HG03103 (cell line): ENCODE measurements around the gene FAM8A1.

ENCODE experiments used
- ATAC-seq: cut with Tn5 transposase; IDR thresholded peaks from one replicate; pipeline ENCODE4 v1.9.1; 2021; ENCODE audit warnings: low read depth; ENCODE audit not compliant: unreplicated experiment

Gene FAM8A1

GRCh38 chr6:17600527-17601385, 654 bp downstream of the FAM8A1 start:
- ATAC-seq, result peak; percentile 41

GRCh38 chr6:17601386-17601703, 1.2 kb downstream of the FAM8A1 start:
- ATAC-seq, result no peak

- ATAC-seq, result no peak
Observed at GRCh38 chr6:17602888-17603287, 2.8 kb downstream of the FAM8A1 start.

- no peak for ATAC-seq
Observed at GRCh38 chr6:17606606-17607005, 6.5 kb downstream of the FAM8A1 start.

GRCh38 chr6:17610835-17611234, 10.7 kb downstream of the FAM8A1 start:
- no peak for ATAC-seq

GRCh38 chr6:17612048-17612447, 11.9 kb downstream of the FAM8A1 start:
- no peak for ATAC-seq

GRCh38 chr6:17615794-17616193, 15.7 kb downstream of the FAM8A1 start:
- no peak for ATAC-seq

GRCh38 chr6:17621003-17621402, 20.9 kb downstream of the FAM8A1 start:
- ATAC-seq, result no peak

- ATAC-seq, result no peak
Observed at GRCh38 chr6:17622144-17622543, 22.0 kb downstream of the FAM8A1 start.

- ATAC-seq, result no peak
Observed at GRCh38 chr6:17624396-17624795, 24.3 kb downstream of the FAM8A1 start.

GRCh38 chr6:17628873-17629272, 28.8 kb downstream of the FAM8A1 start:
- peak; percentile 55 for ATAC-seq

GRCh38 chr6:17629824-17630510, 29.9 kb downstream of the FAM8A1 start:
- no peak for ATAC-seq

- no peak for ATAC-seq
Observed at GRCh38 chr6:17630511-17631073, 30.5 kb downstream of the FAM8A1 start.

- no peak for ATAC-seq
Observed at GRCh38 chr6:17632934-17633333, 32.8 kb downstream of the FAM8A1 start.

GRCh38 chr6:17633465-17634188, 33.5 kb downstream of the FAM8A1 start:
- ATAC-seq, result no peak

- no peak for ATAC-seq
Observed at GRCh38 chr6:17635568-17635967, 35.5 kb downstream of the FAM8A1 start.

GRCh38 chr6:17638212-17638715, 38.2 kb downstream of the FAM8A1 start:
- no peak for ATAC-seq

GRCh38 chr6:17640477-17640917, 40.4 kb downstream of the FAM8A1 start:
- ATAC-seq, result no peak

GRCh38 chr6:17648745-17649144, 48.6 kb downstream of the FAM8A1 start:
- no peak for ATAC-seq

- ATAC-seq, result no peak
Observed at GRCh38 chr6:17650656-17651309, 50.7 kb downstream of the FAM8A1 start.
